Aorta (tissue), 5 donors: Measurements from ENCODE around the gene MARK3. TPM values are rescaled to one million over a fixed set of nuclear protein-coding genes. Genes with fewer than 3 reads are reported as not detected.

Experiments used
- ATAC-seq: fragments of 200-7000 bp; cut with Tn5 transposase; one replicate; pipeline ENCODE4 v1.9.1; 2022; ENCODE audit warnings: moderate library complexity; ENCODE audit not compliant: low FRiP score
- DNase-seq, 2 donors: peaks; one replicate each; pipeline ENCODE4 v3.0.0-alpha.2; 2020
- H3K27ac ChIP-seq, 2 donors: one replicate each; pipeline ENCODE4 v1.5.1; 2013; ENCODE audit warnings: low read length in 2 of 2, mild to moderate bottlenecking in 2 of 2, moderate library complexity in 2 of 2, control low read depth in 1 of 2, inconsistent platforms in 1 of 2, low read depth in 1 of 2
- H3K27me3 ChIP-seq, 2 donors: one replicate each; pipeline ENCODE4 v1.6.1; 2013; ENCODE audit warnings: control low read depth in 1 of 2, low read length in 1 of 2, mild to moderate bottlenecking in 1 of 2, moderate library complexity in 1 of 2; ENCODE audit not compliant: insufficient read depth in 2 of 2, control insufficient read depth in 1 of 2
- H3K36me3 ChIP-seq, 2 donors: one replicate each; pipeline ENCODE4 v1.6.1; 2013; ENCODE audit warnings: control low read depth in 1 of 2, low read length in 1 of 2, mild to moderate bottlenecking in 1 of 2; ENCODE audit not compliant: insufficient read depth in 2 of 2, control insufficient read depth in 1 of 2
- H3K4me1 ChIP-seq, 2 donors: one replicate each; pipeline ENCODE4 v1.6.1; 2013; ENCODE audit warnings: low read length in 2 of 2, control low read depth in 1 of 2, mild to moderate bottlenecking in 1 of 2, moderate library complexity in 1 of 2; ENCODE audit not compliant: insufficient read depth in 2 of 2, control insufficient read depth in 1 of 2
- H3K4me3 ChIP-seq, 2 donors: one replicate each; pipeline ENCODE4 v1.5.1; 2013; ENCODE audit warnings: low read length in 2 of 2, control low read depth in 1 of 2, mild to moderate bottlenecking in 1 of 2
- H3K9me3 ChIP-seq: one replicate; pipeline ENCODE4 v1.6.1; 2013; ENCODE audit warnings: mild to moderate bottlenecking, low read length; ENCODE audit not compliant: control insufficient read depth
- WGBS, 2 donors: extraction: QIAGEN DNeasy Blood & Tissue Kit; methylation state at CpG; one replicate each; pipeline ENCODE4 v1.1.7; 2013; 5-methylcytosine and 5-hydroxymethylcytosine counted together
- intact Hi-C, 2 donors: fragments of 100-400 bp; cut with DNase I; formaldehyde crosslinking; loops; one replicate each; pipeline versions ENCODE4 v1.14.2 to v1.15.0; 2022
- polyA plus RNA-seq, 2 donors: library from polyadenylated mRNA; stranded (reverse); fragments of 200-250 nt; gene quantifications; one replicate each; pipeline ENCODE4 v1.2.3, GENCODE V29; 2013
- total RNA-seq, 2 donors: library from RNA; stranded (reverse); fragmentation: NEBNext Ultra II Directional; extraction: Animal tissue kit (Norgen Biotek cat#: 25700); gene quantifications; one replicate each; pipeline ENCODE4 v1.2.1, GENCODE V29; 2021
- donor health status: healthy with polysubstance abuse.
- donor health status: Bipolar disorder and iron deficiency.
- donor health status: DM: no; HTN: no; CAD: no.
- donor health status: DM: no; HTN: no; CAD: no.
- donor health status: DM: yes; HTN: yes; CAD: no.

Gene MARK3
- total and polyA plus RNA-seq, 4 donors: 21.7 to 121 (median 86.0) TPM

DNA sequence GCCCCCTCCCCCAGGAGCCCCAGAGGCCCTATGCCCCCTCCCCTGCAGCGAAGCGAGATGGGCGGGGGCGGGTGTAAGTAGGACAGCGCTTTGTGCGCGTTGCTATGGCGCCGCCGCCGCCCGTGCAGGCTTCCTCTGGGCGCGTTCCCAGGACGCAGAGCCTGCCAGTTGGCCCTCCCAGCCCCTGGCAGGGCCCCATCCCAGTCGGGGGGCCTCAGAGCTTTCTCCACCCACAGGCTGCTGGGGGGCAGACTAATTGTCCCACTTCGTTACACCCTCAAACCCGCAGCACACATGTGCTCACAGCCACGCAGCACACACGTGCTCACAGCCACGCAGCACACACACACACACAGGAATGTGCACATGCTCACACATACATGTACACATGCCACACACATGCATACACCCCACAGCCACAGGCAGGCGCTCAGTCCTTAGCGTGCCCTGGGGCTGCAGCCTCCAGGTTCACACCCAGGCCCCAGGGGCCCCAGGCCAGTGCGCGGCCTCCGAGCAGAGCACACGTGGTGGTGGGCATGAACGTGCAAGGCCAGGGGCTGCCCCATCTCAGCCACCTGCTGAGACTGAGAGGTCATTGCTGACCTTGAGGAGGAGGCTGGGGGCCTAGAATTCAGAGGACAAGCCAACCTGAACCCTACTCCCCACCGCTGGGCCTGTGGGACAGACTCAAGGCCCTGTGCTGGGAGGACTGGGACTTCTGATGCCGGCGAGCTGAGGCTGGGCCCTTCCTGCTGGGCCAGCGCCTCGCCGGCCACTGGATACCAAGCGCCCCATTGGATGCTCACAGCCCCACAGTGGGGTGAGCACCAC lies 159.4 kb downstream of the MARK3 start:
- DNase-seq (peak; percentile 65 to 81), ATAC-seq (peak; percentile 46)
- Histone ChIP-seq H3K36me3 (no peaks in the 10 kb centered on the region), H3K4me3 (no peak overlapping the region), H3K4me1 (no peaks in the 10 kb centered on the region), H3K27me3 (no peaks in the 10 kb centered on the region), H3K9me3 (no peaks in the 10 kb centered on the region), H3K27ac (no peak overlapping the region)
- intact Hi-C loops: loop anchor here in 1 of 2 donors (5.0 kb wide), 1 partner anchor 42 kb away; no protein-coding TSS in a partner anchor
- WGBS, 2 donors: 55 to 59% methylated on average over 35 of the region's 35 CpGs

DNA sequence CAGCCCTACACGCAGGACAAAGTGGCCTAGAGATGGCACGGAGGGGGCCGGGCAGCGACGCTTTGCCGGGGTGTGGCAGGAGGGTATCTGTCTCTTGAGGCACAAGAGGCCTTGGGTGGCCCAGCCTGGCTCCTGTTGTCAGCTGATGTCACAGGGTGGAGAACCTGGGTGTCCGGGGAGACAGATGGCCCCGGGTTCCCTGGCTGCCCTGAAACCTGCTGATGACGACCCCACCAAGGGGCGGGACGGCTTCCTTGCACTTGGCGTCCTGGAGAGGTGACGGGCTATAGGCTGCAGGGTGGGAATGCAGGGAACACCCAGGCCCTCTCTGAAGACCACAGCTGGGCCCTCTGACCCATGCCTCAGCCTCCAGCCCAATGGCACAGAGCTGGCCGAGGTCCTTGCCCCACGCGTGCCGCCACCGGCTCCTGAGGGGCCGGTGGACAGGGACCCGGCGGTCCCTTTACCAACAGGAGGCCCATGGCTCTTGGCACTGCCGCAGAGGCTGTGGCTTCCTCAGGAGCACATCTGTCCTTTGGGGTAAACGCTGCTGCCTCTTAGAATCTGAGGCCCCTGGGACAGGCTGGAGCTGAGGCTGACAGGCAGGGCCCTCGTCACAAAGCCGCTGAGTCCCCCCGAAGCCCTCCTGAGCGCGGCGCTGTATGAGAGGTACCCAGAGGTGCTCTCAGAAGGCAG lies 160.2 kb downstream of the MARK3 start:
- intact Hi-C loops: loop anchor here in 1 of 2 donors (5.0 kb wide), 1 partner anchor 43 kb away; no protein-coding TSS in a partner anchor
- H3K4me1 ChIP-seq: no peaks in the 10 kb centered on the region
- no peak overlapping the region for H3K4me3 ChIP-seq
- ATAC-seq (no peak), DNase-seq (peak; percentile 45 to 72)
- no peaks in the 10 kb centered on the region for H3K36me3 ChIP-seq
- H3K27ac ChIP-seq: no peak overlapping the region
- H3K9me3 ChIP-seq: no peaks in the 10 kb centered on the region
- H3K27me3 ChIP-seq: no peaks in the 10 kb centered on the region
- 92 to 94% methylated on average over 27 to 29 of the region's 29 CpGs for WGBS, 2 donors

- no peak overlapping the region for H3K27ac ChIP-seq
- WGBS, 2 donors: 76 to 77% methylated on average over 27 of the region's 27 CpGs
- no peaks in the 10 kb centered on the region for H3K9me3 ChIP-seq
- ATAC-seq: no peak
- no peaks in the 10 kb centered on the region for H3K27me3 ChIP-seq
- H3K4me3 ChIP-seq: no peak overlapping the region
- no peaks in the 10 kb centered on the region for H3K4me1 ChIP-seq
- intact Hi-C loops: loop anchor here (1.0 to 5.0 kb wide), 3 partner anchors 27 to 46 kb away; no protein-coding TSS in a partner anchor
- no peaks in the 10 kb centered on the region for H3K36me3 ChIP-seq
- DNase-seq: peak; percentile 53 to 74
Observed at GRCh38 chr14:103545915-103546651, 160.9 kb downstream of the MARK3 start.

DNA sequence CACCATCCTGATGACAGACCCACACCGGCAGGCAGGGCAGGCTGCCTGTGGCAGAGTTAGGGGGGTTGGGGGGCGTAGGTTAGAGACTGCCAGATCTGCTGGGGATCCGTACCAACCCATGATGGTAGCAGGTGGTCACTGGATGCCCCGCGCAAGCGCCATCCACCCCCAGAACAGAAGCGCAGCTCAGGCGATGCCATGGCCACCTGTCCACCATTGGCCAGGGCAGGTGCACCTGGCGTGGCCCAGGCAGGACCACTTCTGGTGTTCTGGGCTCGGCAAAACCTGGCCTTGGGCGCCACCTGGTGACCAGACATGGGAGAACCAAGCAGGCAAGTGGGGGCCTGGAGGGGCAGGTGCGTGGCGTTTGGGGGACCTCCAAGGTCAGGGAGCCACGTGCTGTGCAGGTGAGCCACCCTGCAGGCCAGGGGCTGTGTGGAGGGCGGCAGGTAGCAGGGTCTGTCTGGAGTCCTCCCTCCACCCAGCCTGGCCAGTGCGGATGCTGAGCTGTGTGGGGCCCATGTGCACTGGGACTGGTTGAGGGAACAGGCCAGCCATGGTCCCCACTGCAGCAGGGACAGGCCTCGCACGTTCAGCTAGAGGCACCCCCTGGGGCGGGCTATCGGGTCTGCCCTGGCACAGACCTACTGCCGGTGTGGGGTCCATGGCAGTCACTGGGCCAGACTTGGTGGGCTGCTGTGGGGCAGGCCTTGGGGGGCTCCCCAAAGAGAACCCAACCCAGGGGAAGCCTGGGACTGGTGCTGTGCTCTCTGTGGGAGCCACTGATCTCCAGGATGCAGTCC lies 161.6 kb downstream of the MARK3 start:
- Histone ChIP-seq H3K36me3 (no peaks in the 10 kb centered on the region), H3K27ac (no peak overlapping the region), H3K9me3 (no peaks in the 10 kb centered on the region), H3K4me1 (no peaks in the 10 kb centered on the region), H3K4me3 (no peak overlapping the region), H3K27me3 (no peaks in the 10 kb centered on the region)
- intact Hi-C loops: loop anchor here (1.0 to 5.0 kb wide), 3 partner anchors 28 to 47 kb away; no protein-coding TSS in a partner anchor
- ATAC-seq (peak; percentile 34), DNase-seq (peak; percentile 80 to 91)
- 21 to 23% methylated on average over 21 of the region's 21 CpGs for WGBS, 2 donors

- Histone ChIP-seq H3K27me3 (no peaks in the 10 kb centered on the region), H3K9me3 (no peaks in the 10 kb centered on the region), H3K4me1 (no peaks in the 10 kb centered on the region), H3K36me3 (no peaks in the 10 kb centered on the region), H3K4me3 (no peak overlapping the region), H3K27ac (no peak overlapping the region)
- no peak for ATAC-seq
- 82 to 83% methylated on average over 11 of the region's 11 CpGs for WGBS, 2 donors
- intact Hi-C loops: loop anchor here (2.0 to 5.0 kb wide), 2 partner anchors 29 to 45 kb away; no protein-coding TSS in a partner anchor
- DNase-seq: no peak
Observed at GRCh38 chr14:103547455-103547940, 162.3 kb downstream of the MARK3 start.

DNA sequence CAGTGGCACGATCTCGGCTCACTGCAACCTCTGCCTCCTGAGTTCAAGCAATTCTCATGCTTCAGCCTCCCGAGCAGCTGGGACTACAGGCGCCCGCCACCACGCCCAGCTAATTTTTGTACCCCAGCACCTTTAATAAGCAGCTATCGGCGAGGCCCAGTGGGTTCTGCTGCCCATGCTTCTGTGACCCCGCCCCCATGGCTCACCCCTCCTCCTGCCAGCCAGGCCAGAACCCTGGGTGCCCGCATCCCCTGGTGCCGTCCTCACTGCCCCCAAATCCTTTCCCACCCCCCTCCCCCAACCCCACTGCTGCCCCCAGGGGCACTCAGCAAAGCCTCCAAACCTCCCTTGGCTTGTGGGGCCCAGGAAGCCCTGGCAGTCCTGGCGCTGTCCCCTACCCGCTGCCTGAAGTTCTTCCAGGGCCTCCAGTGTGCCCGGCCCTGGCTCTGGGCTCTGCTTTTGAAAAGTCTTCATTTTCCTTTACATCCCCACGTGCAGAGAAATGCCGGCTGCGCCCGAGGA lies 162.8 kb downstream of the MARK3 start:
- Histone ChIP-seq H3K27me3 (no peaks in the 10 kb centered on the region), H3K27ac (no peak overlapping the region), H3K36me3 (no peaks in the 10 kb centered on the region), H3K4me1 (no peaks in the 10 kb centered on the region), H3K9me3 (no peaks in the 10 kb centered on the region), H3K4me3 (no peak overlapping the region)
- intact Hi-C loops: loop anchor here (2.0 to 5.0 kb wide), 2 partner anchors 29 to 46 kb away; no protein-coding TSS in a partner anchor
- DNase-seq (peak in 1 of 2 donors; percentile 40), ATAC-seq (no peak)
- WGBS, 2 donors: 82 to 87% methylated on average over 18 of the region's 18 CpGs

- Histone ChIP-seq H3K4me3 (no peak overlapping the region), H3K27ac (no peak overlapping the region), H3K27me3 (no peaks in the 10 kb centered on the region), H3K4me1 (no peaks in the 10 kb centered on the region), H3K36me3 (no peaks in the 10 kb centered on the region), H3K9me3 (no peaks in the 10 kb centered on the region)
- intact Hi-C loops: loop anchor here in 1 of 2 donors (5.0 kb wide), 1 partner anchor 46 kb away; no protein-coding TSS in a partner anchor
- no peak for ATAC-seq
- peak; percentile 42 to 66 for DNase-seq
- 87 to 89% methylated on average over 25 to 27 of the region's 27 CpGs for WGBS, 2 donors
Observed at GRCh38 chr14:103548463-103549351, 163.5 kb downstream of the MARK3 start.
